ENCODE data around the gene RPF1. TPM values are rescaled to one million over a fixed set of nuclear protein-coding genes. Genes with fewer than 3 reads are reported as not detected.

The RPF1 gene
- total and polyA plus RNA-seq, 2 of the 8 experiments (the other 6 are each of a cell fraction or from before 2014, with no cell fraction given) = 18.7 to 41.8 TPM

GRCh38 chr1:84462118-84462517 is 16.9 kb upstream of the RPF1 start:
- Histone ChIP-seq H2AK5ac (ENCODE audit: low read depth, low read length) (no peak overlapping the region), H3K27me3 (replicated peaks in 1 of 4; ENCODE audit: control insufficient read depth in 3 of 4, extremely low read depth in 1 of 4, insufficient read depth in 3 of 4, low read length in 3 of 4) (no peaks in the 10 kb centered on the region; a peak in 1 of 7 replicates), H4K20me1 (replicated peaks in 1 of 2; ENCODE audit: control insufficient read depth in 1 of 2, insufficient read depth in 2 of 2, low read length in 2 of 2) (no peaks in the 10 kb centered on the region), H3K4me2 (ENCODE audit: insufficient read depth in 1 of 2, low read depth in 2 of 2, low read length in 2 of 2) (no peak overlapping the region), H2BK5ac (ENCODE audit: low read depth, low read length) (no peak overlapping the region), H3K27ac (ENCODE audit: low read depth, low read length) (no peak overlapping the region), H2BK12ac (ENCODE audit: low read depth, low read length) (no peak overlapping the region), H3K4me1 (replicated peaks in 1 of 4; ENCODE audit: control insufficient read depth in 3 of 4, insufficient read depth in 4 of 4, low read length in 3 of 4) (no peaks in the 10 kb centered on the region), H4K8ac (ENCODE audit: extremely low read depth, insufficient read depth, low read length) (no peak overlapping the region), H2BK20ac (ENCODE audit: low read length) (no peak overlapping the region), H3K23me2 (ENCODE audit: low read depth, low read length) (no peaks in the 10 kb centered on the region), H3K9me3 (ENCODE audit: insufficient read depth in 2 of 2, low read depth in 1 of 2, low read length in 1 of 2) (no peaks in the 10 kb centered on the region), H4K91ac (replicated peaks; ENCODE audit: insufficient read length, low read length) (no peak overlapping the region), H3K23ac (ENCODE audit: insufficient read length) (no peak overlapping the region), H3K9ac (replicated peaks in 1 of 4; ENCODE audit: extremely low read depth in 1 of 4, low read depth in 3 of 4, low read length in 3 of 4) (no peak overlapping the region), H2BK120ac (replicated peaks; ENCODE audit: low read depth, low read length) (no peak overlapping the region), H3K56ac (replicated peaks; ENCODE audit: insufficient read length, low read depth, low read length) (no peak overlapping the region), H3K18ac (ENCODE audit: extremely low read depth, low read length) (no peak overlapping the region), H3K79me2 (ENCODE audit: control insufficient read depth in 1 of 2, insufficient read depth in 2 of 2, low read length in 2 of 2) (no peaks in the 10 kb centered on the region), H2AFZ (ENCODE audit: low read length) (no peak overlapping the region), H3K4ac (replicated peaks; ENCODE audit: insufficient read length, low read depth, low read length) (no peak overlapping the region), H2BK15ac (ENCODE audit: low read length) (no peak overlapping the region), H3K14ac (ENCODE audit: insufficient read length) (no peak overlapping the region), H3K79me1 (ENCODE audit: low read depth, low read length) (no peaks in the 10 kb centered on the region), H3K36me3 (ENCODE audit: control insufficient read depth in 2 of 4, insufficient read depth in 4 of 4, low read length in 3 of 4) (no peaks in the 10 kb centered on the region), H3K4me3 (ENCODE audit: extremely low read depth in 1 of 4, insufficient read depth in 2 of 4, low read depth in 3 of 4, low read length in 4 of 4) (no peak overlapping the region), H4K5ac (ENCODE audit: insufficient read length, low read depth, low read length) (no peak overlapping the region)
- CTCF ChIA-PET (ENCODE audit: partially characterized antibody) = interaction anchor here (0.7 to 1.4 kb wide), 3 partner anchors 42 to 157 kb away, joined by 3 read pairs; no protein-coding TSS in a partner anchor
- POLR2A ChIA-PET (ENCODE audit: partially characterized antibody) = no interaction called here
- WGBS, 2 experiments (ENCODE audit: extremely low coverage in 1 of 2, insufficient coverage in 1 of 2, insufficient read length in 1 of 2, insufficient replicate concordance in 2 of 2, low coverage in 1 of 2, low lambda C conversion rate in 2 of 2, missing lambda C conversion rate in 1 of 2) = 60% methylated on average over 1 of the region's 1 CpG; no CpG with 5 or more reads in 1 of the 2 experiments
- DNase-seq (ENCODE audit: low read depth in 1 of 2, low spot score in 2 of 2) = no peak
- no peak for FAIRE-seq
- TF ChIP-seq TAF1 (IDR thresholded peaks at IDR 0.05; ENCODE audit: low read depth, low read length) (no peak), RFX5 (IDR thresholded peaks at IDR 0.05; ENCODE audit: borderline replicate concordance, low read depth, low read length) (no peak), BCL11A (IDR thresholded peaks at IDR 0.05; ENCODE audit: low read depth in 2 of 2, low read length in 2 of 2) (no peak), NRF1 (IDR thresholded peaks at IDR 0.05; ENCODE audit: low read depth, low read length) (no peak), EZH2 (IDR thresholded peaks at IDR 0.05; ENCODE audit: low read depth, low read length, severe bottlenecking) (no peak), ATF3 (IDR thresholded peaks at IDR 0.05; ENCODE audit: insufficient read depth, low read depth, low read length) (no peak), NANOG (IDR thresholded peaks at IDR 0.05; ENCODE audit: insufficient read depth, low read depth, low read length, poor library complexity, severe bottlenecking) (no peak), HDAC2 (IDR thresholded peaks at IDR 0.05; ENCODE audit: borderline replicate concordance in 1 of 2, low read depth in 2 of 2, low read length in 2 of 2) (no peak), TBP (IDR thresholded peaks at IDR 0.05; ENCODE audit: low read depth, low read length) (no peak), GABPA (IDR thresholded peaks at IDR 0.05; ENCODE audit: borderline replicate concordance, insufficient read depth, low read length) (no peak), SAP30 (IDR thresholded peaks at IDR 0.05; ENCODE audit: insufficient read depth, insufficient replicate concordance, low read length) (no peak), FOSL1 (IDR thresholded peaks at IDR 0.05; ENCODE audit: insufficient read depth, low read depth, low read length) (no peak), RAD21 (IDR thresholded peaks at IDR 0.05 in 1 of 2, conservative IDR thresholded peaks at IDR 0.05 in 1 of 2; ENCODE audit: low read depth in 2 of 2, low read length in 2 of 2) (no peak)
